ENCODE data around the gene RELCH.

RELCH gene

DNA sequence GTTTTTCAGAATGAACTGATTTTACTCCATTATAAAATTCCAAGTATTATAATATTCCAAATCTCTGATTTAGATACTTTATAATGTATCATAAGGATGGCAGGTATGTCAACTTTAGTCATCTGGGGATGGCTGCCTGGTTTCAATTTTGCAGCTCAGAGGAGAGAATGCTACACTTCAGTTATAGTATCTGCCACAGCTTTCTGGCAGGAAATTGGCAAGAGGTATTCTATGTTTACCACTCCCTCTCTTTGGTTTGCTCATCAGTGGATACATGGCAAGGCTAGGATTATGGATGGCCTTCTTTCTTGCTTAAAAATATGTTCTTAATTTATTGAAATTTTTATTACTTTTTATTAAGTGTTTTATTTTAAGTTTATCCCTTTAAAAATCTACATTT, 71.0 kb downstream of the RELCH start:
- no peak for DNase-seq

DNA sequence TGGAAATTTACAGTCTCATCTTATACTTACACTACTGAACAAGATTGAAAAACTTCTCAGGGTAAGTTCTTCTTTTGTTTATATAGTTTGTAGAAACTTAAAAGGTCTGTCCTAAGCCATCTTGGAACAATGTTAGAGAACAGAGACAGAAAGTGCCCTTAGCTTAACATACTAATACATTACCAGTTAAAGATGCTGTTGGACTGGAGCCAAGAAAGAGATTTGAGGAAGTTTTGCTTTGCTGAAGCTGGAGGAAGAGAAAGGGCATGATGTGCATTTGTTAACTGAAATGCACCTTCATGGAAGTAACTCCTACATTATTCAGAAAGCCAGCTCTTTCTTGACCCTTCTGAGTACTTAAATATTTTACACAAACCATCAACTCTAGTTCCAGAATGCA, 71.6 kb downstream of the RELCH start:
- no peak for DNase-seq

DNA sequence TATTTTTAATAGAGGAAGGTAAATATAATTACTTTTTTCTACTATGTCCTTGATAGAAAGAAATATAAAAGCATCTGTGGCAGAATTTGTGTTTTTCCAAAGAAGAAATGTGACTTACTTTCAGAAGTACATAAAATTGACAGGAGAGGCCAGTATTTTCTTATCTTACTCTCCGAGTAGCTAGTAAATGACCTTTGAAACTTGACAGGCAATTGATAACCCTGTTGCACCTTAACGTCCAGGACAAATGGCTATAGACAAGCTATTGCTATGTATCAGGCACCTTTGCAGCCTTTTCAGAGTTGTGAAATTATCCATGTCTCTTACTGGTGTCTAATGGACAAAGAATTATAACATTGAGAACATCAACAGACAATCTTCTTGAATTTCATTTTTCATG, 75.0 kb downstream of the RELCH start:
- no peak for DNase-seq

DNA sequence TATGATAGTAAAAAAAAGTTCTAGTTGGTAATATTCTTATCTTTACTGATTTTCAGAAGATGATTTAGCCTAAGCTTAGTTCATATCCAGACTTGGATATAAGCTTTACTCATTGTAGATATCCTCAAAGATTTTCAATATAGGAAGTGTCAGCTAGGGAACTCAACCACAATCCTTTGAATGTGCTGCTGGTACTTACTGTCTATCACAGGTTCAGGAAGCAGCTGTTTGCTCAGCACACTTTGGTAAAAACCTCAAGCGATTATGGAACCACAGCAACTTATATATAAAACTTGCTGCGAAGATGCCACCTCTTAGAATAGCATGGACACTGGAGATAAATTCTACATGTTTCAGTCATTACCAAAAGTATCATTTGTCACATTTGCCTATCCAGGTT, 77.9 kb downstream of the RELCH start:
- no peak for DNase-seq

DNA sequence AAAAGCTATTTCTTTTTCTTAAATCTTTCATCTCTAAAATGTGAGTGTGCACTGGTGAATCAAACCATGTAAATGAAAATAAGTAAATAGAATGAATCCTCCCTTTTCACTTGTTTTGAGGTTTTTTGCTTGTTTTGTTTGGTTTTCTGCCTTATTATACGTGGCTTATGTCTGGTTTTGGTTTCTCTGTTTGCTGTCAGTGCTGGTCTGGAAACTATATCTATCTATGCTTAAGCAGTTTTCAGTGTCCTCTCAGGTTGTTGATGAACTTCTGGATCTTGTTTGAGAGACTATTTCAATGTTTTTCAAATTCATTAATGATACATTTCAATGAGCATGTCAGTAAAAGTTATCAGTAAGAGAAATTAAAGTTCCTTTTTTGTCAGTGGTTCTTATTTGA, 90.0 kb downstream of the RELCH start:
- no peak for DNase-seq

DNA sequence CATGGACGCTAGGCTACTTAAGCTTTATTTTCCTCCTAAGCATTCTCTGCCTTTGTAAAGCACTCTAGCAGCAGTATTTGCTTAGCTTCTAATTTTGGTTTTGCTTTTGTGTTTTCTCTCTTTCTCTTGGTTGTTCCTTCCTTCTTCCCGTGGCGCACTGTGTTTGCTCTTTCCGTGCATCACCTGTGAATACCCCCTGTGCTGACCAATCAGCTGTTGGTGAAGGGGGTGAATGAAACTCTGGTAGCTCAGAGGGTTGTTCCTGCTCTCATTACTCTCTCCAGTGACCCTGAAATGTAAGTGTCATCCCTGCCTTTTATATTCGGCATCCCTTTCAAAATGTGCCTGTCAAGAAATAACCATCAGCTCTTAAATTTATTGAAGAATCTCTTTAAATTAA, 92.5 kb downstream of the RELCH start:
- DNase-seq: no peak

DNA sequence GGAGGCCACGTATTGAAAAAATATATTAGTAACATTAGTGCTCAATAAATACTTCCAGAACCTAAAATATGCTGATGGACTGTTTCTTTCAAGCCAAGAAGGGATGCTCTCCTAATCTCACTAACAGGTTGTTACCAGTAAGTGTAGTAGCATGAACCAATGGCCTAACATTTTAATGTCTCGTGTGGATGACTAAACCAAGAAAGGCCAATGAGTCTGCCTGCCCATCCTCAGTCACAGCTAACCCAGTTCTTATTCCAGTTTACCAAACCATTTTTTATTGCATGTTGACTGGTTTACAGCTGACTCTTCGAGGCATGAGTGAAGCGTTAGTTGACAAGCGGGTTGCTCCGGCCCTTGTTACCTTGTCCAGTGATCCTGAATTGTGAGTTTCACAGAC, 93.0 kb downstream of the RELCH start:
- DNase-seq: no peak

DNA sequence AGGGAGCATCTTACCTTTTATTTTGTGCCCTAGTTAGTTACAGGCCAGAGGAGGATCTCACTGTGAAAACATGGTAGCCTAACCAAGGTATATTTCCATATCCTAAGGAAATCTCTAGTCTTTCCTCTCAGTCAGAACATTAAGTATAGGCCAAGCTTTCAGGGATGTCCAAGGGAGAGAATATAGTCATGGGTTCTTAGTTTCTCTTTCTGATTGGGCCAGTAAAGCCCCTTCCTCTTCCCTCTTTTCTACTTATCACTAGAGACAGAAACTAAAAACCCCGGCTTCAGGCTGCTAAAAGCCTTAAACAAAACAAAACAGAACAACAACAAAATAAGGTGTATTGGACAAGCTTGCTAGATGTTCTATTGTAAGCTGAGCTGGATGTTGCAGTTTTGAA, 93.7 kb downstream of the RELCH start:
- no peak for DNase-seq

DNA sequence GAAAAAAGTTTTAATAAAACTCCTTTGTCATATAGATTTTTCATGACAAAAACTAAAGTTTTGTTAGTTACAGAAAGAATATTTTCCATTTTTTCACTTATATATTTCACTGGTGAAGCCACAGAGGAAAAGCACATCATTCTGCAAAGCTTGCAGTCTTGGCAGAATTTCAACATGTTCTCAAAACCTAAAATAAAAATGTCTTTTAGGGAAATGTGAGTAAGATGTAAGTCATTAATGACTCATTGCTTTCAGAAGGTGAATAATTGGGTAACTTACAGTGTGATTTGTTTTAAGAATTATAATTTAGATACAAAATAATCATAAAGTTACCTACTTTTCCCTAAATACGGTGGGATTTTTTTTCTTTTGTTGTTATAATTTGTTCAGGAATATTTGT, 94.6 kb downstream of the RELCH start:
- no peak for DNase-seq

DNA sequence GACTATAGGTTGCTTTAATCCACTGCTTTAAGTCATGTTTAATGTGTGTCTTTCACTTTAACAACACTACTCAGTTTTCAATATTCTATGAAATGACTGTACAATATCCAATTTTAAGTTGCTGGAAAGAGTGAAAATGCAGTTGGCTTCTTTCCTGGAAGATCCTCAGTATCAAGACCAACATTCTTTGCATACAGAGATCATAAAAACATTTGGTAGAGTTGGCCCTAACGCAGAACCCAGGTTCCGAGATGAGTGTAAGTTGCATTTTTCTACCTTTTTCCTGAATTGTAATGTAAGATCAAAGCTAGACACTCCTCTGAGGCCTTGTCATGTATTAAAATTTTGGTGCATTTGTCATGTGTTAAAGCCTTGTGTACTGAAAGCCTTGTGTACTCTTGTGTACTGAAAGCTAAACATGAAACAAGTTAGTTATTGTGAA, 95.2 kb downstream of the RELCH start:
- DNase-seq: no peak

DNA sequence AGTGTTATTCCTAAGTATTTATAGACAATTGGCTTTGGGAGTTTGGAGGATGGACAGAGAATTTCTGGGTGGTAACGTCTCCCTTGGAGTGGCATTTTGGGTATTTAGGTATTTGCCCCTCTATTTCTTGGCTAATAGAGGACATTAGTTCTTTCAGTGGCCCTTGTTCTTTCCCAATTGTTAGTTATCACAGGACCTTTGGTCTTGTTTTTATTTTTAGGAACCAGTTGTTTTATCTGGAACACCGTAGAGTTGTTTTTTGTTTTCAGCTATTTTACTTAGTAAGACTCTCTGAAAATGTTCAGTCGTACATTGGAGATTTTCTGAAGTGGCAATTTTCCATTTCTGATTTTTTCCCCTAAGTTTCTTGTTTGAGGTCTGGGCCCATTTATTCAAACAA, 97.6 kb downstream of the RELCH start:
- no peak for DNase-seq

DNA sequence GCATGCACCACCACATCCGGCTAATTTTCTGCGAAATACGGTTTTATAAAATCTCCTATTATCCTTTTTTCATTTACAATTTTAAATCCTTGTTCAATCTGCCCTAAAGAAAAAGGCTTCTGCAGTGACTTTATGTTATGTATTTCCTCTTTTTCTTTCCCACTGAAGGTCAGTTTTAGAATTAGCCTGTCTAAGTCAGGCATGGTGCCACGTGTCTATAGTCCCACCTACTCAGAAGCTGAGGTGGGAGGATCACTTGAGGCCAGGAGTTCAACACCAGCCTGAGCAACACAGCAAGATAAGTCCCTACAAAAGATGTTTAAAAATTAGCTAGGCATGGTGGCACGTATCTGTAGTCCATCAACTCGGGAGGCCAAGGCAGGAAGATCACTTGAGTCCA, 98.2 kb downstream of the RELCH start:
- no peak for DNase-seq

DNA sequence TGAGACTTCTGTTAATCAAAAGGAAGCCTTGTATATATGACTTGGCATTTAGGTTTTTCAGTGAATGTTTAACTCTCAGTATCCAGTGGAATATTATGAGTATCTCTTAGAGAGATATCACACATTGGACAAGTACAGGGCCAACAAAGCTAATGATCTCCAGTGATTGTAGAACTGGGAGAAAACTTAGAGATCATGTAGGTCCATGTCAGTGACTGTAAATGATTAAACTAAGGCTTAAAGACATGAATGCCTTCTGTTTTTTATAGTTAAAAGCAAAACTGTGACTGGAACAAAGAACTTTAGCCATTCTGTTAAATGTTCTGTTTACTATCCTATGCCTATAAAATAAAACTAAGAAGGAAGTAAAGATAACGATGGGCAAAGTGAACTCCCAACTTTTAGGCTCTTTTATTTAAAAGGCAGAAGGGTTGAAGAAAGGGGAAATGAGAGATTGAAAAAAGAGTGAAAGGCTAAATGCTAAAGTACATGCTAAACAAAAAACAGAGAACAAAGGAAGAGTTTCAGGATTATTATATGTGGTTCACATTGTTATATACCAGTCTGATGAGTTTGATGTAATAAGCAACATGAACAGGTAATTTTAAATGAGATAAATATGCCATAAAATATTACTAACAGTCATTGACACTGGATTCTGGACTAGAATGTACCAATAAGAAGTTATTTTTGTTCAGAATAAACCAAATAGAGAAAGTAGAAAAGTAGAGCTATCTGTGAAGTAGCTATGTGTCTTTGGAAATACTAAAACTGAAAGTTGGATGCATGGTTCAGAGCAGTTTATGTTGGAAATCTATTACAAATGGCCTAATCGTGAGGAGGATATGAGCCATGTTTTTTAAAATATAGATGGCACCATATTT, 101.0 kb downstream of the RELCH start:
- DNase-seq: no peak

DNA sequence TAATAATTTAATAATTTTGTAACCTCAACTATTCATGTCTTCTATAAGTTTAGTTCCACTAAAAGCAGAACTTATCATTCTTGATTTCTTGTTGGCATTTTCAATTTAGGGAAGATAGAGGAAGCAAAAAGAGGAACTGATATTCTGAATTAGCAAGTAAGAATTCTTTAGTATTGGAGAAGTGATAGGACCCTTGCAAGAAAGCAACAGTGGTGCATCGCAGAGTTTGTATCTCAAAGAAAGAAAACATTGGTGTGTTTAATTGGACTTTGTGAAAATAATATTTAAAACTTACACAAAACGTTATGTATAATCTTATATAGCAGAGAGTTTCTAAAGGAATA, 101.6 kb downstream of the RELCH start:
- DNase-seq: no peak

DNA sequence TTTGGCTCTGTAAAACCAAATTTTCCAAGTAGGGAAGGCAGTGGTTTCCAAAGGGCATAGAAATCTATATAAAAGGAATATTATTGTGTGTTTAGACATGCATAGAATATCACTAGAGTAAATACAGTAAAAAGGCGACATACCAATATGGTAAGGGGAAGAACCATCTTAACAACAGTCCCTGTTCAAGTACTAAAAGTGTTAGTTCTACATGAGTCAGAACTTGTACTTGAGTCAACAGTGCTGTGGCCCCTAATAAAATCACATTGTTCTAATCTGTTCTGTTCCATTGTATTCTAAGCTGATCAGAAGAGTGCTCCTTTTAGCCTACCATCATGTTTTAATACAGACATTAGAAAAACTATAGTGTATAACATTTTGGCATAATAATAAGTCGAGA, 102.0 kb downstream of the RELCH start:
- no peak for DNase-seq

DNA sequence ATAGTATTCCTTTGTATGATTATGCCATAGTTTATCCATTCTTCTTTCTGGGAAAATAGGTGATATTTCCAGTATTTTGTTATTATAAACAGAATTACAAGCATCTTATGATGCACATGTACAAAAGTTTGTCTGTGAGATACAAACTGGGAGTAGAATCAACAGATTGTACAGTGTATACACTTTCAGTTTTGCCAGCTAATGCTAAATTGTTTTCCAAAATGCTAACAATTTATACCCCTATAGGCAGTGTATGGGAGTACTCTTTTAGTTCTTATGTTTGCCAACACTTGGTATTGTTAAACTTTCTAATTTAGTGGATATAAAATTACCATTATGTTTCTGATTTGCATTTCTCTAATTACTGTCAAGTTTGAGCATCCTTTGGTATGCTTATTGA, 107.0 kb downstream of the RELCH start:
- no peak for DNase-seq

DNA sequence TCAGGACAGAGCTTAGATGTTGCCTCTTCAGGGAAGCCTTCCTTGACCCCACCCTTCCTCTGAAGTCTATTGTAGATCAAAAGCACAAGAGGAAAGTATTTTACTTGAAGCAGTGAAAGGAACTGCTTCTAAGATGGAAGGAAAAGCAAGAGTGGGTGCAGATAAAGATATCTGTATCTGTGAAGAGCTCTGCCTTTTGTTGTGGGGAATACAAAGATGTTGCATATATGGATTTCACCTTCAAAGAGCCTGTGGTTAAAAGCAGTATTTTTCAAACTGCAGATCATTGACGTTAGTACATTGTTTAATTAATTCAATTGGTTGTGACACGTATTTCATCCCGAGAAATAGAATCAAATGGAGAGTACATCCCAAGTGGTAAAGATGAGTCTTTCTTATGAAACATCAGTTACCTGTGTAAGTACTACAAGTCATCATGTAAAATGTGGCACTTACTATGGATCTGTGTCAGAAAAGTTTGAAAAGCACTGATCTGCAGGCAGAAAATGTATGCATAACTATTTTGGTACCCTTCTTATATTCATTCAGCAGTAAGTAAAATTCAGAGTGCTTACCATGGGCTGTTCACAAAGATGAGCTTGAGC, 113.4 kb downstream of the RELCH start:
- no peak for DNase-seq

DNA sequence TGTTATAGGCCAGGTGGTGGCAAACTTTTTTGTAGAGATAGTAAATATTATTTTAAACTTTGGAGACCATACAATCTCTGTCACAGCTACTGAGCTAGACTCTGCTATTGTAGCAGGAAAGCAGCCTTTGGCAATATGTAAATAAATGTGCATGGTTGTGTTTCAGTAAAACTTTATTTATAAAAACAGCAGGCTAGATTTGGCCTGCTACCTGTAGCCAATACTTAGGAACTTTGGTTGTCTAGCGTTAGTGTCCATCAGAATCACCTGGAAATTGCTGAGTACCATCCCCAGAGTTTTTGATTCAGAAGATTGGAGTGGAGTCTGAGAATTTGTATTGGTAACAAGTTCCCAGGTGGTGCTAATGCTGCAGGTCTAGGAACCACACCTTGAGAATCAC, 114.3 kb downstream of the RELCH start:
- DNase-seq: no peak

DNA sequence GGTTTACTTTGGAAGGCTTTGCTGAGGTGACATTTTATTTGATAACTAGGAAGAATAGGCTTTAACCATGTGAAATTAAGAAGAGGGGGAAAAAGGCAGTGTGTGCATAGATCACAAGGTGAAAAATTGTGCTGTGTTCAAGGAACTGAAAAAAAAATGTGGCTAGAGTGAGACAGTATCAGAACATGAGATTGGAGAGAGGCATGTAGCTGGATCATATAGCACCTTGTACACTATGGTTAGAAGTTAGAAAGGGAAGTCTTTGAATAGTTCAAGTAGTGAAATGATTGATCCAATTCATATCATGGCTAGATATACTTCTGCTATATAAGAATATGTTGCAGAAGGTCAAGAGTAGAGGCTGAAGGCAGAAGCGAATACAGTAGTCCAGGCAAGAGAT, 125.8 kb downstream of the RELCH start:
- no peak for DNase-seq

DNA sequence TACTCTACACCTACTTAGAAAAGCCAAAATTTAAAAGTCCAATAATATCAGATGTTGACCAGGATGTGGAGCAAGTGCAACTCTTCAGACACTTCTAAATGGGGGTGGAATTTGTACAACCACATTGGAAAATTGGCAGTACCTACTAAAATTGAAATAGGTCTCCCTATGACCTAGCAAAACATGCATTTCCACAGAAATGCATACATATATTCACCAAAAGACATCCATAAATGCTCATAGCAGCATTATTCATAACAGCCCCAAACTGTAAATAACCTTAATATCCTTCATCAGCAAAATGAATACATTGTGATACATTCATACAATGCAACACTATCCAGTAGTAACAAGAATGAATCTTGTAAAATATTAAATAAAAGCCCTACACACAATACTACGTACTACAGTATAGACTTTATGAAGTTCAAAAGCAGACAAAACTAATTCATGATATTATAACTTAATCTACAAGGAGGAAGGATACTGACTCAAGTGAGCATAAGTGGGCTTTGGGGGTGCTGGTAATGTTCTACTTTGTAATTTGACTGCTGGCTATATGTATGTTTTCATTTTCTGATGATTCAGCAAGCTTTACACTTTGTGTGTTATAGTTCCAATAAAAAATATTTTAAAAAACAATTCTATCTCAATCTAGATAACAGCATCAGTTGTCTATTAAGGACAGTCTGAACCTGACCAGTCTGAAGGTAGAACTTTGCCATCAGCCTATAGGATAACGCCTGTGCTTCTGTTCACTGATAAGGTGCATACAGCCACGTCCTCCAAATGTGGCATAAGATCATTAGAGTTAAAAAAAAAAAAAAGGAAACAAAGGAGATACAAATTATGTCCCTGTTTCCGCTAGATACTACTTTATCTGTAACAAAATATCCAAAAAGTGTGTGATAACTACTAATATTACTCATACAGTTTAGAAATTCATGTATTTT, 131.4 kb downstream of the RELCH start:
- no peak for DNase-seq

DNA sequence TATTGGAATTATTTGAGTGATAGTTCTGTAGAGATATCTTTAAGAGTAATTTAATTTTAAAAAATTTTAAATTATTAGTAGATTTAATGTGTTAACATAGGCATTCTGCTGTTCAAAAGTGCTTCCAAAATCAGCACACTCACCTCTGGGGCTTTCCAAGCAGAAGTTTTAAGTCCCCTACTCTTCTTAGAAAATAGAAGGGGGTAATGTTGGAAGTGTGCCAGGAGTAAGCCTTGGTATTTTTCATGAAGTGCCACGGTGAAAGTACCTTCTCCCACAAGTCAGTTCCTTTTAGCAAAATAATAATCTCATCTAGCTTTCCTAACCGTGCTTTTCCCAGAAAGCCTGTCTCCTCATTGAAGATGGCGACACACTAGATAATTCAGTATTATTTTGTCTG, 134.1 kb downstream of the RELCH start:
- DNase-seq: no peak

DNA sequence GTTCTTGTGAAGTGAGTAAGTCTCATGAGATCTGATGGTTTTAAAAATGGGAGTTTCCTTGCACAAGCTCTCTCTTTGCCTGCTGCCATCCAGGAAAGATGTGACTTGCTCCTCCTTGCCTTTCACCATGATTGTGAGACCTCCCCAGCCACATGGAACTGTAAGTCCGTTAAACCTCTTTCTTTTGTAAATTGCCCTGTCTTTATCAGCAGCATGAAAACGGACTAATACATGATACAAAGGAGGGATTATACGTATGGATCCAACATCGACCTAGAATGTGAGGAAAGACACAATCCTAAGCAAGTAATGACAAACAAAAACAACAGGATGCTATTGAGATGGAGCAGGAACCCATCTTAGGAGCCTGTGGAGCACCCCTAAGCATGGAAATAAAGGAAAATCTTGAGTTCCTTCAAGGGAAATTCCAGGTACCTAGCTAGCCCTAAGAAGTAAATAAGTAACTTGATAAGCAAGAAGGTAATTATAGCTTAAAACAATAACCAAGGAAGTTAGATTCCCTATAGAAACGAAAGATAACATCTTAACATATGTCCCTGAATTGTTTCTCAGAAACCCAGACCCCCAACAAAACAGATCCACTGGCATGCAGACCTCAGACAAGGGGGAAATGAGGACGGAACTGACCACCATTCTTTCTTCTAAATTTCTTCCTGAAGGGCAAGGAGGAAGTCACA, 136.6 kb downstream of the RELCH start:
- no peak for DNase-seq

DNA sequence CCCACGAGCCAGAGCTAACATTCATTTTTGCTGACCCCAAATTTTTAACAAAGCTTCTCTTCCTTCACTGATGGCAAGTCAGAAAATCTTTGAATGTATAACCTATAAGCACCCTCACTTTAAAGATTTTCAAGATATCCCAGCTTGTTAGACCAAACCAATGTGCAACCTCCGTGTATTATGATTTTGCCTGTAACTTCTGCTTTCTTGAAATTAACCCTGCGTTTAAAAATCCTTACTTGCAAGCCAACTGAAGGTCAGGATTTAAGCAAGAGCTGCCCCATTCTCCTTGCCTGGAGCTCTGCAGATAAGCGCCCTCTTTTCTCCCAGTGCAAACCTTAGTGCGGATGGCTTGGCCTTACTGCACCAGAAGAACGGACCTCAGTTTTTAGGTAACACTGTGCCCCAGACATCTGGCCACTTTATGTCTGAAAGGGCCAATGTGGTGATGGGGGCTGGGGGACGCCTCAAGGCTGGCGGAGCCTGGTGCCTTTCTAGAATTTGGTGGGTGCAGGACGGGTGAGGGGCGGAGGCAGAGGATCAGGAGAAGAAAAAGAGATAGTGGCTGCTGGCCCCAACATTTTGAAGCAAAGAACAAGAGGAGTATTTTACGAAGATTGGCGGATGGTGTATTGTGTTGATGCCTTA, 137.2 kb downstream of the RELCH start:
- DNase-seq: no peak

Data from activated naive CD4-positive, alpha-beta T cell treated with Interleukin-2 at 50 U/mL for 16 hours (primary cell).